Esophagus muscularis mucosa (tissue), 4 donors: ENCODE results near the gene MPO. TPM values are rescaled to one million over a fixed set of nuclear protein-coding genes. Genes with fewer than 3 reads are reported as not detected.

Source experiments
- DNase-seq: peaks from one replicate; pipeline ENCODE4 v3.0.0-alpha.2; 2017; ENCODE audit errors: extremely low spot score
- H3K27ac ChIP-seq, 4 donors: fragments of 200-600 bp; sonication (generic); replicated peaks in 1 of 4; 1 replicate in 3 of 4; 2 replicates in 1 of 4; pipeline ENCODE4 v1.5.1; 2016 to 2019; ENCODE audit warnings: mild to moderate bottlenecking in 1 of 4
- H3K27me3 ChIP-seq, 4 donors: fragments of 200-600 bp; sonication (generic); one replicate each; pipeline versions ENCODE4 v1.5.1 to v1.6.0; 2016 to 2019
- H3K36me3 ChIP-seq, 4 donors: fragments of 200-600 bp; sonication (generic); one replicate each; pipeline ENCODE4 v1.5.1; 2016 to 2019
- H3K4me1 ChIP-seq, 4 donors: fragments of 200-600 bp; sonication (generic); one replicate each; pipeline ENCODE4 v1.5.1; 2016 to 2019
- H3K4me3 ChIP-seq, 4 donors: fragments of 200-600 bp; sonication (generic); 1 replicate in 2 of 4; 2 replicates in 2 of 4; pipeline ENCODE4 v1.5.1; 2016 to 2019; ENCODE audit warnings: mild to moderate bottlenecking in 4 of 4, moderate library complexity in 1 of 4
- H3K9me3 ChIP-seq, 4 donors: fragments of 200-600 bp; sonication (generic); 1 replicate in 3 of 4; 2 replicates in 1 of 4; pipeline ENCODE4 v1.5.1; 2016 to 2019
- EP300 ChIP-seq: sonication (generic); formaldehyde crosslinking; IDR thresholded peaks from one replicate; pipeline ENCODE4 v1.6.1; 2017; ENCODE audit warnings: antibody characterized with exemption
- POLR2A ChIP-seq: fragments of 450-650 bp; IDR thresholded peaks from one replicate; pipeline ENCODE4 v1.6.1; 2017; ENCODE audit warnings: antibody characterized with exemption, moderate library complexity, mild to moderate bottlenecking, low read depth
- POLR2AphosphoS5 ChIP-seq, 2 donors: sonication (generic); formaldehyde crosslinking; IDR thresholded peaks; one replicate each; pipeline ENCODE4 v1.6.1; 2017; ENCODE audit warnings: antibody characterized with exemption in 2 of 2
- WGBS: methylation state at CpG from one replicate; pipeline ENCODE4 v1.1.5; 2018; 5-methylcytosine and 5-hydroxymethylcytosine counted together
- intact Hi-C: fragments of 100-400 bp; cut with DNase I; formaldehyde crosslinking; loops from one replicate; pipeline ENCODE4 v1.15.1; 2023
- total RNA-seq, 4 donors: library from RNA; depleted of rRNA; stranded (reverse); fragments of >200 nt; gene quantifications; one replicate each; pipeline versions ENCODE4 v1.1.0 to v1.2.1, GENCODE V29; 2016
- TF ChIP-seq, protein P1 (sequence below), 3 experiments: fragments of 200-600 bp in 2 of 3; fragments of 450-650 bp in 1 of 3; sonication (generic) in 2 of 3; IDR thresholded peaks; one replicate each; pipeline ENCODE4 v1.5.1; 2017 to 2019; ENCODE audit warnings: antibody characterized with exemption in 3 of 3, mild to moderate bottlenecking in 2 of 3, moderate library complexity in 1 of 3

MPO gene
- total RNA-seq, 4 donors from 2014 or later = 0.23 to 0.66 TPM; not detected in 2

DNA sequence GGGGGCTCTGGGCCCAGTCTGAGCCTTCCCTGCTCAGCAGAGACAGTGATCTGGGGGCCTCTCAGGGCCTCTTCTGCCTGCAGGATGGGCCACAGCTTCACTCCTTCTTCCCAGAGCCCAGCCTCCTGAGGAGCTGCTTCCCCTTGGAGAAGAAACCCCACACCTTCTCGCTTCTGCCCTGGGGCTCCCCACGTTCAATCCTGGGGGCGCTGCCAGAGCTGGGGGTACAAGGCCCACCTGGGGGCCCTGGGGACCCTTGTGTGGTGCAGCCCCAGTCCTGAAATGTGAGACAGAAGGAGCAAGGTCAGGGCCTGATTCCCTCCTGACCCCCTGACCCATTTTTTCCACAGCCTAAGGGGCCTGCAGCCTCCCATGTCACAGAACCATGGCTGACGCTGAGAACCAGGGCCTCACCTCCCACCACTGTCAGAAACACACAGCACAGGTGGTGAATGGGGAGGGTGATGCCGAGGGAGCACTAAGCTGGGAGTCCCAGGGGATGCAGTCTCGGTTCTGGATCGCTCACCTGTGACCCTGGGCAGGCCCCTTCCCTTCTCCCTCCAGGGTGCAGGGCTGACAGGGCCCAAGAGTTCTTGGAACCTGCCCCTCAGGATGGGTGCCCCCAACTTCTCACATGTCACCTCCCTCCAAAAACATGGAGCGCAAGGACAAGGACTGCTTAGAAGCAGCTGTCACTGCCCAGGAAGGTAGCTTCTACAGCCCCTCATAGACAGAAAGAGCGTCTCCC is 21.6 kb upstream of the MPO start:
- 88% methylated on average over 4 of the region's 9 CpGs for WGBS
- Histone ChIP-seq H3K27me3 (no peaks in the 10 kb centered on the region), H3K4me3 (no peak overlapping the region), H3K4me1 (peaks cover 0 to 6% (median 0%) of the 10 kb centered on the region in 4 donors), H3K9me3 (no peaks in the 10 kb centered on the region), H3K27ac (no peak overlapping the region), H3K36me3 (peaks cover 0 to 30% (median 7%) of the 10 kb centered on the region in 4 donors)
- TF ChIP-seq, protein P1, sequence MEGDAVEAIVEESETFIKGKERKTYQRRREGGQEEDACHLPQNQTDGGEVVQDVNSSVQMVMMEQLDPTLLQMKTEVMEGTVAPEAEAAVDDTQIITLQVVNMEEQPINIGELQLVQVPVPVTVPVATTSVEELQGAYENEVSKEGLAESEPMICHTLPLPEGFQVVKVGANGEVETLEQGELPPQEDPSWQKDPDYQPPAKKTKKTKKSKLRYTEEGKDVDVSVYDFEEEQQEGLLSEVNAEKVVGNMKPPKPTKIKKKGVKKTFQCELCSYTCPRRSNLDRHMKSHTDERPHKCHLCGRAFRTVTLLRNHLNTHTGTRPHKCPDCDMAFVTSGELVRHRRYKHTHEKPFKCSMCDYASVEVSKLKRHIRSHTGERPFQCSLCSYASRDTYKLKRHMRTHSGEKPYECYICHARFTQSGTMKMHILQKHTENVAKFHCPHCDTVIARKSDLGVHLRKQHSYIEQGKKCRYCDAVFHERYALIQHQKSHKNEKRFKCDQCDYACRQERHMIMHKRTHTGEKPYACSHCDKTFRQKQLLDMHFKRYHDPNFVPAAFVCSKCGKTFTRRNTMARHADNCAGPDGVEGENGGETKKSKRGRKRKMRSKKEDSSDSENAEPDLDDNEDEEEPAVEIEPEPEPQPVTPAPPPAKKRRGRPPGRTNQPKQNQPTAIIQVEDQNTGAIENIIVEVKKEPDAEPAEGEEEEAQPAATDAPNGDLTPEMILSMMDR (IDR thresholded peaks at IDR 0.05) = no peak
- TF ChIP-seq POLR2A (no peak), POLR2AphosphoS5 (IDR thresholded peaks at IDR 0.05) (no peak), EP300 (no peak)
- intact Hi-C loops = no loop called here
- DNase-seq = peak; percentile 60

DNA sequence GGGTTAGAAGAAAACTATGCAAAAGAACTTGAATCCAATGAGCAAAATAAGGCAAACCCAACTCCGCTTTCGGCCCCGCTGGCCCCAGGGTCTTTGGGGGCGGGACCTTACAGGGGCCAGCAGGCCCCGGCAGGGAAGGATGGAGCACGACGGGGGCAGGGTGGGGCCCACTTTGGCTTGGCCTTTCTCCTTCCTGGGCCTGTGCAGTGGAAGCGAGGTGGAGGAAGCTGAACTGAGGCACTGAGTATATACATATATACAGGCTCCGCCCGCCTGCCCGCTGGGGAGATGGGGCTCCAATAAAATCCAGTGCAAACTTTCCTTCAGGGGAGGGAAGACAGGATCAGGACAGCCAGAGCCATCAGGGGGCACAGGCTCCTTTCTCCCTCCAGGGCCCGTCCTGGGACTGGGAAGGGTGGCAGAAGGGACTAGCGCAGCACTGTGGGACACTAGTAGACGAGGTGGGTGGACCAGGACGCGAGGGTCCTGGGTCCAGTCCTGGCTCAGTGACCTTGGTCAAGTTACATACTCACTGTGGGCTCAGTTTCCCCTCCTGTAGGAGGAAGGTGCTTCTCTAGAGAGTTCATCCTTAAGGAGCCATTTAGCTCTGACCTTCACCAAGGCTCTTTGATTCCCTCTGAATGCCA is 20.9 kb upstream of the MPO start:
- peaks cover 0 to 22% (median 5%) of the 10 kb centered on the region in 4 donors for H3K36me3 ChIP-seq
- H3K27ac ChIP-seq = no peak overlapping the region
- H3K27me3 ChIP-seq = no peaks in the 10 kb centered on the region
- H3K4me1 ChIP-seq = peaks cover 0 to 6% (median 0%) of the 10 kb centered on the region in 4 donors
- H3K4me3 ChIP-seq = no peak overlapping the region
- peak; percentile 70 for DNase-seq
- H3K9me3 ChIP-seq = no peaks in the 10 kb centered on the region
- TF ChIP-seq POLR2AphosphoS5 (IDR thresholded peaks at IDR 0.05) = no peak
- TF ChIP-seq, protein P1 (IDR thresholded peaks at IDR 0.05) = no peak
- no peak for TF ChIP-seq EP300
- no peak for TF ChIP-seq POLR2A
- WGBS = 84% methylated on average over 16 of the region's 16 CpGs
- intact Hi-C loops = no loop called here

DNA sequence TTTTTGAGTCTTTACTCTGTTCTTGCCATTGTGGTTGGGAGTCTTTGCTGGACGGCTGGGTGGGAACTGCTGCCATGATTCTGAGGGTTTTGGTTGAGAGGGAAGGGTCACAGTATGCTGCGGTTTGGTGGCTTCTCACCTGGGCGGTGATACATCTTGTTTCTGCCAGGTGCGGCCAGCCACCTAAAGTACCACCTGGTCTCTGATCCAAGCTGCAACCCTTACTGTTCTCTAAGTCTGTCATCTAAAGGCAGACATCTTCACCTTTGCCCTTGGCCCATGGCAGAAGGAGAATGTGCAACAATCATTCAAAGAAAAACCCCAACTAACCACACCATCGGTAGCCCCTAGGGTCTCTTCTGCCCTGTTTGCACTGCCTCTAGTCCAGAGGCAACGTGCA is 19.6 kb upstream of the MPO start:
- TF ChIP-seq POLR2AphosphoS5 (IDR thresholded peaks at IDR 0.05) (no peak), POLR2A (no peak), EP300 (no peak)
- TF ChIP-seq, protein P1 (IDR thresholded peaks at IDR 0.05) = no peak
- peaks cover 0 to 6% (median 0%) of the 10 kb centered on the region in 4 donors for H3K4me1 ChIP-seq
- intact Hi-C loops = no loop called here
- no peaks in the 10 kb centered on the region for H3K27me3 ChIP-seq
- 78% methylated on average over 6 of the region's 6 CpGs for WGBS
- H3K4me3 ChIP-seq = no peak overlapping the region
- no peak overlapping the region for H3K27ac ChIP-seq
- peaks cover 0 to 13% (median 4%) of the 10 kb centered on the region in 4 donors for H3K36me3 ChIP-seq
- peak; percentile 86 for DNase-seq
- no peaks in the 10 kb centered on the region for H3K9me3 ChIP-seq

DNA sequence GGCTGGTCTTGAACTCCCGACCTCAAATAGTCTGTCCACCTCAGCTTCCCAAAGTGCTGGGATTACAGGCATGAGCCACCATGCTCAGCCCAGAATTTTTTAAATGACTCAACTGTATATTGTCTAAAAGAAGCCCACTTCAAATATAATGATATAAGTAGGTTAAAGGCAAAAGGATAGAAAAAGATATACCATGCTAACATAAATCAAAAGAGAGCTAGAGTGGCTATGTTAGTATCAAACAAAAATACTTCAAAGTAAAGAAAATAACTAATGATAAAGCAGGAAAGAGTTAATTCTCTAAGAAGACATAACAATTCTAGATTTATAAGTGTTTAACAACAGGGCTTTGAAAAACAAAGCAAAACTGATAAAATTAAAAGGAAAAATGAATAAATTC is 13.3 kb upstream of the MPO start:
- Histone ChIP-seq H3K27me3 (peaks cover 0 to 25% (median 0%) of the 10 kb centered on the region in 4 donors), H3K4me3 (no peak overlapping the region), H3K27ac (no peak overlapping the region), H3K4me1 (no peaks in the 10 kb centered on the region), H3K36me3 (no peaks in the 10 kb centered on the region), H3K9me3 (no peaks in the 10 kb centered on the region)
- intact Hi-C loops = no loop called here
- WGBS = 89% methylated on average over 1 of the region's 1 CpG
- TF ChIP-seq, protein P1 (IDR thresholded peaks at IDR 0.05) = no peak
- TF ChIP-seq POLR2AphosphoS5 (IDR thresholded peaks at IDR 0.05) (no peak), POLR2A (no peak), EP300 (no peak)
- no peak for DNase-seq
